NCI-H510A (cell line): Measurements from ENCODE around the gene TMX3.

ENCODE experiments used
- DNase-seq: peaks from one replicate; lab custom pipeline; 2025; lab: John Stamatoyannopoulos, UW

TMX3 gene

DNA sequence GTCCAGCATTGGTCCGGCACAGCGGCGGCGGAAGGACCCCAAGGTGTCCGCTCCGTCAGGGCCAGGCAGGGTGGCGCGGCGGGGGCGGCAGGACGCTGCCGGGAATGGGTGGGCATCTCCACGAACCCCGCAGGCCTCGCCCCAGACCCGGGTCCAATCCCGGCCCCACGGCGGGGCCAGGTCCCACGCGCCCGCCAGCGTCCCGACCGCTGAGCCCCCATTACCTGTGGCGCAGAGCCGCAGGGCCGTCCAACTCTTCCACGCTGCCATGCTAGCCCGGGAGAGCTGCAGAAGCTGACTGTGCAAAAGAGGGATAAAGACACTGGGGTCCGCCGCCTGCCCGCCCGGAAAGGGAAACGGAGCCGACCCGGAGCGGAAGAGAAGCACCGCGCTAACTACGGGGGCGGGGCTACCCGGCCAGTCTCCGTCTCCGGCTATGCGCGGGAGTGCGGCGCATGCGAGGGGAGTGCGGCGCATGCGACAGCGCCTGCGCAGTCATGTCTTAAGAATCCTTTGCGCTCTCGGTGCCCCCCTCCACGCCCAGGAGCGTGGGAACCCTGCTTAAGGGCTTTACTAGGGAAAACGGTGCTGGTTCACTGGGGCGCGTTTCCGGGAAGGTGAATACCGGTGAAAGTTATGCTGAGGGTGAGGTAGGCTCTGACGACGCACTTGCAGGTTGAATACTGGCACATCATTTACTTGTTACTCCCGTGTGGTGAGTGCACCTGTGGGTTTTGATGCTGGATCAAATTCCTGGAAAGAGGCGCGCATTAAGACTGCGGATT is at the start of gene TMX3:
TMX3 (minus strand) TSS at position 397 of the 785 bp plus-strand sequence; CDS start at position 270, 127 bp downstream.
- DNase-seq: peak; percentile 97

GRCh38 chr18:68764016-68764415 is 49.1 kb upstream of the TMX3 start:
- DNase-seq: no peak

DNA sequence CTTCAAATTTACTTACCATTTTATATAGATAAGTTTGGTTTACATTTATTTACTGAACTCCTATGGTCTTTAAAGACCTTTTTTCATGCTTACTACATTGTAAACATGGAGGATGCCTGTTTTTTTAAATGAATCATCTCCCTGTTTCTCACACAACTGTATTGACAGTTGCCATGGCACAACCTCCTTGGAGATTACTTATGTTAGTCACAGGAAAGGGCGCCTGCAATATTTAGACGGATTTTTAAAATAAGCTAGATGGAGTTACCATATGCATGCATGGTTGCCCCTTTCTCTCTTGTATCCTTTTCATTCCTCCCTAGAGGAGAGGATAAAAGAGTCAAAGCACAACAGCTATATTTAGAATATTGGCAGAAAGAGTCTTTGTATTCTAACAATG is 48.2 kb upstream of the TMX3 start:
- no peak for DNase-seq

GRCh38 chr18:68759308-68759707 is 44.4 kb upstream of the TMX3 start:
- no peak for DNase-seq

DNA sequence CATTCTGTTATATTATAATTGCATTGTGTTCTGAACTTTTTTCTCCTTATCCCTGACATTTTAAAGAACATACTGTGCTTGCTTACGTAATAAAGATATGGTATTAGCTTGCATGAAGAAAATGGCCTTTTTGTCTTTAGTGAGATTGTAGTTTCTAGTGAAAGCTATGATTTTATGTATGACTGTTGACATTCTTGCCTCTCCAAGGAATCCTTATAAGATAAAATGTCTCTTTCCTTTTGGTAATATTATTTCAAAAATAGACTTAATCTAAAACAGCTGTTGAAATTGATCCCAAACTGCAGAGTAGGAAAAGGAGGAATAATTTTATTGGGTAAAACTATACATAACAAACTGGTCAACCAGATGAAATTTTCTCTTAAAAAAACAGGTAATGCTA is 42.2 kb upstream of the TMX3 start:
- no peak for DNase-seq

DNA sequence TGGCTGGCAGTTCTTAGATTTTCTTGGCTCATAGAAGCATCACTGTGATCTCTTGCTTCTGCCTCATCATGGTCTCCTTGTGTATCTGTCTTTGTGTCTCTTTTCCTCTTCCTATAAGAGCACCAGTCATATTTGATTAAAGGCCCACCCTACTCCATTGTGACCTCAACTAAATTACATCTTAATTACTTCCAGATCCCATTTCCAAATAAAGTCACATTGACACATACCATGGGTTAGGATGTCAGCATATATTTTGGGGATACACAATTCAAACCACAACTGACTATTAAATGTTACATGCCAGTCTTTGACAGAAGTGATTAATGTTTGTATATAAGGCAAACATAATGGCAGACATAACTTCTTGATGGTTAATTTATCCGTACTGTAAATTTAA is 27.3 kb upstream of the TMX3 start:
- no peak for DNase-seq

DNA sequence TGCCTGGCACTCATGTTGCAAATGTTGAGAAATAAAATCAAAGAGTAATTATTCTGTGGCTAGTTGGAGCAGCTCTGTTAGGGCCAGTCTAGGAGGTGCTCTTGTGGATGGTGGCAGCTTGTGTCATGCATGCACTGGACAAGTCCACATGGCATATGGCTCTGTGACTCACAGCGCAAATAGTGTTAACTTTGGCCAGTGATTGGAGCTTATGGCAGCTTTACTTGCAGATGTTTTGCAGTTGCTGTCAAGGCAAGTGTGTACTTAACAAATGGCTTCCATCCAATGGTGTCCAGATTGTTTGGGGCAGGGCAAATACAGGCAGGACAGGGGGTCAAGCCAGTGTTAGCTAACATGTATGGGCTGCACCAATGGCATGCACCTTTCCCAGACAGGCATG is 26.1 kb upstream of the TMX3 start:
- DNase-seq: no peak

DNA sequence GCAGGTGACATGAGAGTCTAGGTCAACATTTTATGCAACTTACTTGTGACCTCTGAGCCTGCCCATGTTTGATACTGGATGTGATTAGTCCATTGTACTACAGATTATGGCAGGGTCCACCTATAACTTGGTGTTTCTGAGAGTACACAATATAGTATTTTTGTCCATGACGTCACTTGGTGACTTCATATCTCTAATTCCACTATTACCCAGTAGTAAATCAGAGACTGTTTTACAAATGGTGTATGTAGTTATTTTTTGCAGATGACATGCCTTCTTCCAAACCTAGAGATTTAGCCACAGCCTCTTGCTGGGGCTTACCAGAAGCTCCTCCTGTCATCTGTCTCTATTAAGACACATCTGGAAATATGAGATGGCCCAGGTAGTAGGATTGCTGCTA is 24.6 kb upstream of the TMX3 start:
- DNase-seq: no peak

GRCh38 chr18:68738564-68738963 is 23.7 kb upstream of the TMX3 start:
- no peak for DNase-seq

DNA sequence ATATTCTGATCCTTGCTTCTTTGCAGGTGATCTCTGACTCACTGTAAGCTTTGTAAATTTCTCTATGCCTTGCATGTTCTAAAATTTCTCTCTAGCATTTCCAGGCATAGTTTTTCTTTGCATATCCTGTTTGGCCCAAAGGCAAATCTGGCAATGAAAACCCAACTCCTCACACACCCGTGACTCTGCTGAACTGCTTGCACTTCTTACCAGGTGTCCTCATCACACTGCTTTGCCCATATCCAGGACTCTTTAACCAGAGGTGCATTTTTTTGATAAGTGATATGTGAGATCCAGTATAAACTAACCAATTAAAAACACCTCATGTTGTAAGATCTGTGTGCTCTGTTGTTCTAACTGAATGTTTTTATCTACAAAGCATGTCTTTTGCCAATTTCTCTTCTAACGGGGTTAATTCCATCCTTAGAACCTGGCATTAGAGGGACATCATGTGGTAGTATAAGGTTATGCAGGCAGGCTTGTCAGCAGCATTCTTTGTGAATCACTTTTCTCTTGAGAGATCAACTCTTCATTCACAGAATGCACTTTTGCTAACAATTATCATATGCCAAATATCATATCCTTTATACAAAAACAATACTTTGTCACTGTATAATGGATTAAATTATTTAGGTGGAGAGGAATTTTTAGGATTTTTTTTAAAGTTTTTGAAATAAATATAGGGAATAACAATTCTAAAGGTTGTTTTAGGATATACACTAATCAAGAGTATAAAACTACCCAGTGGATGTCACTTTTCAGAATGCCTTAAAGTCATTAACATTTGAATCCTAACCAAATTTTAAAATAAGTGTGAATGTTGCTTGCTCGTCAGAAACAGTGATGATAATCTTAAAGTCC is 20.8 kb upstream of the TMX3 start:
- no peak for DNase-seq

DNA sequence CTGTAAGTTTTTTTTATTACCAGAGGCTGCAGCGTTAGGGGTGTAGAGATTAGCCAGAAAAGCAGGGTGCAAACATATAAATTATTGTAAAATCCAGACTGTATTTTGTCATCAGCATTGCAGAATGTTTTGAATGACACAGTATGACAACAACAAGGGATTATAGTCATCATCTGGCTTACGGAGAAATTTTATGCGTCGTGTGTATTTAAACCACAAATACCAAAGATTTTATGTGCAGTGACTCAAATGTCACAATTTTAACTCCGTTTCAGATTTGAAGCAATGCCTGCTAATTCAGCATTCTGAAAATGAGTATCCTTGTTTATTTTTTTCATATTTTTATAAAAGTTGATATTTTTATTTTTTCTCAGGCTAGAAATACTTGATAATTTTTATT is 19.4 kb upstream of the TMX3 start:
- DNase-seq: no peak

GRCh38 chr18:68733707-68734106 is 18.8 kb upstream of the TMX3 start:
- no peak for DNase-seq

DNA sequence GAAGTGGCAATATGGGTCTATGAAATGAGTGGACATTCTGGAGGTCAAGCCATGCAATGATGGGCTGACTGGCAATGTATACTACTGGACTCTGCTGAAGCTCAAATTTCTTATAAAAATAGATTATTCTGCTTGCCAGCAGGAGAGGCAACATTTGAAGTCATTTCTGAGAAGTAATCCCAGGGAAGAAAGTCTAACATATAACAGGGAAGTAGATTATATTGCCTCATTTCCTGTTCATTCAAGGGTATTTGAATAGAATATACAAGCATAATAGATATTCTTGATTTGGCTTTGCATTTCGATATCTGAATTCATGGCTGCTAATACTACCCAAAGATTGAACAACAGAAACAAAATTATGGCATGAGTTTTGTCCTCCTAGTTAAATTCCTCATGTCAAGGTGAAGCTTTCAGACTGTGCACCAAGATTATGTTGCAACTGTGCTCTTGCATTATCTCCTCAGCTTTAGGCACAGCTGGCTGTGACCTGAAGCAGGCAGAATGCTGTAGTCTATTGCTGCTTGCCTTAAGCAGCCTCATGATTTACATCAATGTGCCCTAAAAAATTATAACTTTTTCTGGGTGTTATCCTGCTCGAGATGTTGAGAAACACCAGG is 13.3 kb upstream of the TMX3 start:
- DNase-seq: no peak

- no peak for DNase-seq
Measured at GRCh38 chr18:68727506-68727905, 12.6 kb upstream of the TMX3 start.

GRCh38 chr18:68725346-68725745 is 10.4 kb upstream of the TMX3 start:
- DNase-seq: no peak

DNA sequence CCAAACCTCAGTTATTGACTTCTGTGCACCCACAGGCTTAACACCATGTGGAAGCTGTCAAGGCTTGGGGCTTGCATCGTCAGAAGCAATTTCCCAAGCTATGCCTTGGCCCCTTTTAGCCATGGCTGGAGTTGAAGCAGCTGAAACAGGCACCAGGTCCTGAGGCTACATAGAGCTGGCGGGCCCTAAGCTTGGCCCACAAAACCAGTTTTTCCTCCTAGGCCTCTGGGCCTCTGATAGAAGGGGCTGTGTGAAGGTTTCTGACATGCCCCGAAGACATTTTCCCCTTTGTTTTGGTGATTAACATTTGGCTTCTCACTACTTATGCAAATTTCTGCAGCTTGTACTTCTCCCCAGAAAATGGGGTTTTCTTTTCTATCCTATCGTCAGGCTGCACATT is 9.1 kb upstream of the TMX3 start:
- DNase-seq: no peak

DNA sequence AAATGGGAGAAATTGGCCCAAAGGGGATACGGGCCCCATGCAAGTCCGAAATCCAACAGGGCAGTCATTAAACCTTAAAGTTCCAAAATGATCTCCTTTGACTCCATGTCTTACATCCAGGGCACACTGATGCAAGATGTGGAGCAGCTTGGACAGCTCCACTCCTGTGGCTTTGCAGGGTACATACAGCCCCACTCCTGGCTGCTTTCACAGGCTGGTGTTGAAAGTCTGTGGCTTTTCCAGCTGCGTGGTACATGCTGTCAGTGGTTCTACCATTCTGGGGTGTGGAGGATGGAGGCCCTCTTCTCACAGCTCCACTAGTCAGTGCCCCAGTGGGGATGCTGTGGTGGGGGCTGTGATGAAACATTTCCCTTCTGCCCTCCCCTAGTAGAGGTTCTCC is 8.6 kb upstream of the TMX3 start:
- no peak for DNase-seq

- no peak for DNase-seq
Measured at GRCh38 chr18:68722821-68723220, 7.9 kb upstream of the TMX3 start.

DNA sequence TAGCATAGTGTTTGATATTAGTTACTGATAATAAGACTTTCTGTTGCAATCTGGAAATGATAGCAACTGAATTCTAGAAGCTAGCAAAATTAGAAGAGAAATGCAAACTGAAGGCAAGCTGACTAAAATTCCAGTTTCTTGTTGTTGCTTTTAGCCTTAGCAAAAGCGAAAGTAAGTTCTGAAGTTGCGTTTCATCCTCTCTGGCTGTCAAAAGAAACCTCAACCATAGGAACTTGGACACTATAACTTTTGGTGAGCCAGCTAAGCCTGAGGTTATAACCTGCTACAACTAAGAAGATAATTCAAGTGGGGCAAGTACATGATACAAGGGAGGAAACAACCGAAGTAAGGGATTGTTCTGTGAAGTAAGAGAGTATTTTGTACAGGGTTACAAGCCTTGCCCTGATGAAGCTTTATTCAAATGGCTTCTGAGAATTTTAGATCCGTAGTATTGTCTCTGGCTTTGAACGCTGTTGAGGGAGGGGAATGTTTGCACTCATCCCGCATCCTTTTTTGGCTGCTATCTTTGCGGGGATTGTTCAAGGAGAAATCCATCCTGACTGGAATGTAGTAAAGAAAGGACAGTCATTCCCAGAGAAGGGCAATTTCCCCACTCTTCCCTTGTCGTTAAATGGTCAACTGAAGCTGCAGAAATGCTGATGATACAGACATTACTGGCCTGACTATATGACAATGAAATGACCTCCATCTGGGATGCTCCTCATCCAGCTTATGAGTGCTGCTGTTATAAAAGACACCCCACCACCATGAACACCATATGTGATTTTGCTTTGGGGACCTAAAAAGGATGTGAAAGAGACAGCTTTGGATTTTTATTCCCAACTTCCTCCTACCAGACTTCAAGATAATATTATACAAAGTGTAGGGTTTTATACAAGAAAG is 7.0 kb upstream of the TMX3 start:
- DNase-seq: no peak

- DNase-seq: no peak
Measured at GRCh38 chr18:68714366-68714711, 569 bp downstream of the TMX3 start.

- DNase-seq: no peak
Measured at GRCh38 chr18:68713796-68714195, 1.1 kb downstream of the TMX3 start.

DNA sequence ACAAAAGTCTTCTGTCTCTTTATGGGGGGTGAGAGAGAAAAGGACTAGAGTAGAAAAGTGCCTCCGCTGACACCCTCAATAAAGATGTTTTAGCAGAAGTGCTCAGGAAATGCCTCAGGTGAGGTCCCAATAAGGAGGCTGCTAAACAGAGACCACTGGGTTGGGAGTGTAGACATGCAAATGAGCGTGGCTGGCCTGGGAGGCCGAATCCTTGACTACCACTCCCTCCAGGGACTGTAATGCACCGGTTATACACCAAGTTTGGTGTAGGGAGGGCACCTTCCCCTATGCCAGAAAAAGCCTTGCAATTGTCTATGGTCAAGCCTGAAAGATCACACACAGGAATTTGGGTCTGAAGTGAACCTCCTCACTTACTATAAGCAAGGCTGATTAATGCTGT is 1.8 kb downstream of the TMX3 start:
- DNase-seq: no peak
